Umbilical cord (tissue), 2 donors: Measurements from ENCODE around the gene SLAMF8. TPM values are rescaled to one million over a fixed set of nuclear protein-coding genes. Genes with fewer than 3 reads are reported as not detected.

Source experiments
- DNase-seq: peaks from one replicate; pipeline ENCODE4 v3.0.0-alpha.2; 2015; ENCODE audit warnings: low spot score
- total RNA-seq: library from RNA; depleted of rRNA; stranded (reverse); fragments of >200 nt; gene quantifications from one replicate; pipeline ENCODE4 v1.2.3, GENCODE V29; 2014; ENCODE audit warnings: low replicate concordance; ENCODE audit not compliant: insufficient read depth

SLAMF8 gene
- 4.3 TPM for total RNA-seq

GRCh38 chr1:159826441-159827101 lies at the start of gene SLAMF8:
SLAMF8 (plus strand) TSS chr1:159826873; CDS start chr1:159826899, 26 bp downstream.
- DNase-seq = no peak

DNA sequence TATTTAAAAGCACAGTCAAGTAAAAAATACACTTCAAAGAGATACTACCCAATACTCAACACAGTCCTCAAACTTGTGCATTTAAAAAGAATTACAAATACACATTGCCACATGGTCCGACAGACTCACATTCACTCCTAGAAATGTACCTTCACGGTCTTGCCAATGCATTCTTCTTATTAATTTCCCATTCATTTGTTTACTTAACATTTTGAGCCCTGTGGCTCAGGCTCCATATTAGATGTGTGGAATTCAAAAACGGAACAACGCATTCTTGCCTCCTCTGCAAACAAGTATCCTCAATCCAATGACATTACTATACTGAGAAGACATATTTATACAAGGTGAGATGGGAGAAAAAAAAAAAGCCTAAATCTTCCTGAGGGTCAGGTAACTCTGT lies 48.4 kb upstream of the SLAMF8 start:
- DNase-seq = no peak

DNA sequence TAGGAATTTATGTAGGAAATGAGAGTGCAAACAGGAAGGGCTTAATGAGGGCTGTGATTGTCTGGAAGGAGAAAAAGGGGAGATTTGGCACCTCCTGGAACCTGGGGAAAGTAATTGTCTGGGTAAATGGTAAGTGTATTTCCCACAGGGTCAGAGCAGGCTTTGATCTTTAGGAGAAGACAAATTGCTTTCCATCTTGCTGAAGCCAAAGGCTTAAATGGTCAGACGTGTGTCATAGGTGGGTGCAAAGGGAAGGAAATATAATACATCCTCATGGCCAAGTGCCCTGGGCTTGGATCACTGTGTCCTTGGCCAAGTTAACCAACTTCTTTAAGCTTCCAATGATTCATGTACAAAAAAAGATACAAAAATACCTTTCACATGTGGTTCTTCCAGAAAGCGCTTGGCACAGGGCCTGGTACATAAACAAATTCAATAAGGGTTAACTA lies 47.2 kb upstream of the SLAMF8 start:
- DNase-seq = peak; percentile 32

- peak; percentile 99 for DNase-seq
These were observed 45.8 kb upstream of the SLAMF8 start, which contains the start of gene DUSP23 for GRCh38 chr1:159780583-159781582. DUSP23 (plus strand) TSS chr1:159780962; CDS start chr1:159781101, 139 bp downstream.

GRCh38 chr1:159781992-159782391 lies 44.7 kb upstream of the SLAMF8 start:
- no peak for DNase-seq

DNA sequence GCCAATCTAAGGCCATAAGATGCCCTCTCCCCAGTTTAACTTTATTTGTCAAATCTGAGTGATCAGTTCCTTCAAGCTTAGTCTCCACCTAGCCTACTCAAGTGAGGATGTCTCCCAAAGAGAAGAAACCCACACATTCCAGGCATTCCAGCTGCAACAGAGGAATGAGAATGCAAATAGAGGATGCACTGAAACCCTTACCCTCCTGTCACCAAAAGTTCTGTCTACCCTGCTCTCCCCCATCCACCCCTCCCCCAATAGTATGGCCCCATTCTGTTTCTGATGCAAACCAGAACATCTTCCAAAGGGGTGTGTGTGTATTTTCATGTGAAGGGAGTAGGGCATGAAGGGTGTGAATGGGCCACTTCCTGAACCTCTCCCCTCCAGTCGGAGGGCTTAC lies 42.9 kb upstream of the SLAMF8 start:
- no peak for DNase-seq

DNA sequence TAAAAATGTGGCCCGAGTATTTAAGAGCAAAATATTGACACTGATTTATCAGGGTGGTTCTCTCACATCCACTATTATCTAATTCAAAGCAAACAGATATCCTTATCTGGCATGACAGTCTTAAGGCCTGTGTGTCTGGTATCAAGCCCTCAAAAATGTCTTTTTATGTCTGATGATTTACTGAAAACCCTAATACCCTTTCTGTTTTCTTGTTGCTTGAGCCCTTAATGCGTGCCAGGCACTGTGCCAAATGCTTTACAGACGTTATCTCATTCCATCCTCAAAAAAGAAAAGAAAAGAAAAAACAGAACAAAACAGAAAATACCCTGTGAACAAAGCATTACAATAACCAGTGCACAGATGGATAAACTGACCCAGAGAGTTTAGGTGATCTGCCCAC lies 40.2 kb upstream of the SLAMF8 start:
- DNase-seq = peak; percentile 96

DNA sequence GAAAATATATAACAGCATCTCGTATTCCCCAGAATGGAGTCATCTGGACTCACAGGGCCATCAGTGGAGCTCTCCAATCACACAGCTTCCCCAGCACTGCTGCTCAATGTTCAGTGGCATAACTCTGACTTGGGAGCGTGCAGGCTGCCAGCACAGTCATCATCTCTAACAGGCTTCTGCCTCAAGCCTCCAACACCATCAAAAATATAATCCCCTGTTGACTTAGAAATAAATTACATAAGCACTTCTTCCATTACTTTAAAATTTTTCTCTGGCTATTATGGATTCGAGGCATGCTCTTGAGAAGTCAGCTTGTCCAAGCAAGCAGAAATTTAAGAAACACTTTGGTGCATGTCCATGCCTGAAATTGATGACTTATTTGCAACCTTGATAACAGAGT lies 39.7 kb upstream of the SLAMF8 start:
- DNase-seq = peak; percentile 95

- DNase-seq = no peak
These were observed 36.3 kb upstream of the SLAMF8 start for GRCh38 chr1:159790237-159790917.

- no peak for DNase-seq
These were observed 35.6 kb upstream of the SLAMF8 start for GRCh38 chr1:159791031-159791430.

DNA sequence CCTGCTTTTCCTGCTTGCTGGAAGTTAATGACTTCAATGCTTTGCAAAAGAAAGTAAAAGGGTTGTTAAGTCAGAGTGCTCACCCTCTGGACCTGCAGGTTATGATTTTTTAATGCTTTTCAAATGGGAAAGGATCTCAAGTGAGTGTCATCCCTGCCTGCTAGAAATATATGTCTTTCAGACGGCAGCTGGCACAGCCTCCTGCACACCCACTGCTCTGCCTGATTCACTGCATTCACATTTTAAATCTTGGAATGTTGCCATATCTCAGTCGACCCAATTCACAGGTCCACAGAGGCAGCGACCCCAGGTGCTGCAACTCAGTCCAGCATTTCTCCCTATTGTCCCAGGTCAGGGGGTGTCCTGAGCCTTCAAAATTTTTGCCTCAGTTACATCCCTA lies 35.2 kb upstream of the SLAMF8 start:
- DNase-seq = peak; percentile 43

DNA sequence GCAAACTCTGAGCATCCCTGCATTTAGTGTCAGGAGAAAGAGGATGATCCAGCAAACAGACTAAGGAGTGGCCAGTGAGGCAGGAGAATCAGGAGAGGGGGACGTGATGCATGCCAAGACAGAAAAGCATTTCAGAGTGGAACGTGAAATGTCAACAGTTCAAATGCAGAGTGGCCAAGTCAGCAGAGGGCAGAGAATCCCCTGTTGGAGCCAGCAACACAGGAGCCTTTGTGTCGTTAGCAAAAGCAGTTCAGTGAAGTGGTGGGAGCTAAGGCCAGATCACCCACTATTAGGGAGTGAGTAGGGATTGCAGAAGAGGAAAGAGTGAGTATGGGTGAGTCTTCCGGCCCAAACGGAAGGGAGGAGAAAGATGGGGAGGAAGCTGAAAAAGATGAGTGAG lies 31.1 kb upstream of the SLAMF8 start:
- no peak for DNase-seq

DNA sequence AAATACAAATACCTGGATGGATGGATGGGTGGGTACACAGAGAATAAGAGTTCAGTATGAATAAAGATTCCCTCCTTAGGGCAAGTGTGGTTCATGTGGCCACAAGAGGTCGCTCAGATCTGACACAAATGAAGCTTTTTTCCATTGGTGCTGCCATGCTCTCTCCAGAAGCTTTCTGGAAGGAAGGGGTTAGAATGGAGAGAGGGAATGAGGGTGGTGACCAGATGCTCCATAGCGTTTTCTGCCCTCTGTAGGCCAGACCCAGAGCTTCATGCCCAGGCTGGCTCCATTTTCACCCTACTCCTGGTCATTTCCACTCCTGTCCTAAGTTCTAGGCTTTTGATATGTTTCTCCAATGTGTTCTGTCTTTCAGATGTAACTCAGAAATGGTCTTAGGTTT lies 27.8 kb upstream of the SLAMF8 start:
- DNase-seq = peak; percentile 79

GRCh38 chr1:159799446-159799985 lies 27.2 kb upstream of the SLAMF8 start:
- DNase-seq = no peak

- no peak for DNase-seq
These were observed 26.3 kb upstream of the SLAMF8 start for GRCh38 chr1:159800177-159800930.

DNA sequence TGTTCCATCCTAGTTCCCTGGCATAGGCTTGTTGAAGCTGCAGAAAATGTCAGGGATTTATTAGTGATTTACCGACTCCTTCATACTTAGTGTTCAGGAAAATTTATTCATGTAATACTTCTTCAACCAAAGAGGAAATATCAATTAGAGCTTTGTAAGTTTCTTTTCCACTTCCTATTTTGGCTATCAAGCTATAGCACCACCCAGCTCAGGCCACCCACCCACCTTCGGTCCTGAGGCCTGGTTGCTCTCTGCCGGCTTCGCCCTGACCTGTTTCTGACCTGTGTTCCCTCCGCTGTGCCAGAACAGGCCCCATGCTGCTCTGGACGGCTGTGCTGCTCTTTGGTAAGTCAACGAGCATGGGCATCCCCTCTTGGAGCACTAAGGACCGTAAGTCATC lies 24.6 kb upstream of the SLAMF8 start, which contains the start of gene FCRL6:
TSS of gene FCRL6 (plus strand) at position 250 of the 400 bp plus-strand sequence. CDS start at position 315, 65 bp downstream.
- DNase-seq = no peak

GRCh38 chr1:159803956-159804689 lies 22.6 kb upstream of the SLAMF8 start:
- DNase-seq = no peak

GRCh38 chr1:159804924-159805323 lies 21.7 kb upstream of the SLAMF8 start:
- DNase-seq = no peak

DNA sequence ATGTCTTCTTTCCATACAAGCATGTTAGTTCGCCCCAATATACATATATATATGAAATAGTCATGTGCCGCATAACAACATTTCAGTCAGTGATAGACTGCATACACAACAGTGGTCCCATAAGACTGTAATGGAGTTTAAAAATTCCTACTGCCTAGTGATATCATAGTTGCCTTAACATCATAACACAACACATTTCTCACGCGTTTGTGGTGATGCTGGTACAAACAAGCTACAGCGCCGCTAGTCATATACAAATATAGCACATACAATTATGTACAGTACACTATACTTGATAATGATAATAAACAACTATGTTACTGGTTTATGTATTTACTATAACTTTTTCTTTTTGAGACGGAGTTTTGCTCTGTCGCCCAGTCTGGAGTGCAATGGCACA lies 10.7 kb upstream of the SLAMF8 start:
- no peak for DNase-seq
